ENCODE measurements around the gene C16orf87.

C16orf87 gene

DNA sequence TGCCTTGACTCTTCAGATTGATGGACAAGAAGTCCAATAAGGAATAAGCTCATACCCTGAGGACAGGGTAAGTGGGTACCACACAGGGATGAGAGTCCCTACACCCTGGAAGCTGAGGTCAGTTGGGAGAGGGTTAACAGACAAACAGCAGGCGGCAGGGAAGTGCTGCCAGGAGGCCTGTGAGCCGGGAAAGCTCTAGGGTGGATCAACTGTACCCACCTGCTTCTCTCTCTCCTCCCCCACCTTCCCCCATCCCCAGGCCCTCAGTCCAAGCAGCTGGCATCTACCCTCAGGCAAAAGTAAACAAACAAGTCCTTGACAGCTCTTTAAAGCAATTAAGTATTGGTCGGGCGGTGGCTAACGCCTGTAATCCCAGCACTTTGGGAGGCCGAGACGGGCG, 62.2 kb downstream of the C16orf87 start:
- H2AFZ ChIP-seq (ENCODE audit: low read depth, low read length): no peak overlapping the region
- H3K4me2 ChIP-seq (ENCODE audit: low read length): no peak overlapping the region
- TF ChIP-seq, protein P1, sequence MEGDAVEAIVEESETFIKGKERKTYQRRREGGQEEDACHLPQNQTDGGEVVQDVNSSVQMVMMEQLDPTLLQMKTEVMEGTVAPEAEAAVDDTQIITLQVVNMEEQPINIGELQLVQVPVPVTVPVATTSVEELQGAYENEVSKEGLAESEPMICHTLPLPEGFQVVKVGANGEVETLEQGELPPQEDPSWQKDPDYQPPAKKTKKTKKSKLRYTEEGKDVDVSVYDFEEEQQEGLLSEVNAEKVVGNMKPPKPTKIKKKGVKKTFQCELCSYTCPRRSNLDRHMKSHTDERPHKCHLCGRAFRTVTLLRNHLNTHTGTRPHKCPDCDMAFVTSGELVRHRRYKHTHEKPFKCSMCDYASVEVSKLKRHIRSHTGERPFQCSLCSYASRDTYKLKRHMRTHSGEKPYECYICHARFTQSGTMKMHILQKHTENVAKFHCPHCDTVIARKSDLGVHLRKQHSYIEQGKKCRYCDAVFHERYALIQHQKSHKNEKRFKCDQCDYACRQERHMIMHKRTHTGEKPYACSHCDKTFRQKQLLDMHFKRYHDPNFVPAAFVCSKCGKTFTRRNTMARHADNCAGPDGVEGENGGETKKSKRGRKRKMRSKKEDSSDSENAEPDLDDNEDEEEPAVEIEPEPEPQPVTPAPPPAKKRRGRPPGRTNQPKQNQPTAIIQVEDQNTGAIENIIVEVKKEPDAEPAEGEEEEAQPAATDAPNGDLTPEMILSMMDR (IDR thresholded peaks at IDR 0.05; ENCODE audit: low read depth, low read length): no peak
- TF ChIP-seq EZH2phosphoT487 (IDR thresholded peaks at IDR 0.05; ENCODE audit: low read depth): no peak
- no peaks in the 10 kb centered on the region for H3K9me3 ChIP-seq (ENCODE audit: insufficient read depth, low read length)
- no peaks in the 10 kb centered on the region for H4K20me1 ChIP-seq (ENCODE audit: insufficient read depth, low read length)
- no peak overlapping the region for H3K9ac ChIP-seq (ENCODE audit: low read length)
- H3K27ac ChIP-seq (ENCODE audit: low read length): no peak overlapping the region
- no peaks in the 10 kb centered on the region for H3K79me2 ChIP-seq (ENCODE audit: low read length)
- H3K36me3 ChIP-seq (replicated peaks; ENCODE audit: low read depth, low read length): no peaks in the 10 kb centered on the region
- H3K4me1 ChIP-seq (ENCODE audit: low read length): peaks cover 5% of the 10 kb centered on the region
- H3K4me3 ChIP-seq (ENCODE audit: low read length): no peak overlapping the region
- H3K27me3 ChIP-seq (ENCODE audit: low read depth, low read length): no peaks in the 10 kb centered on the region

DNA sequence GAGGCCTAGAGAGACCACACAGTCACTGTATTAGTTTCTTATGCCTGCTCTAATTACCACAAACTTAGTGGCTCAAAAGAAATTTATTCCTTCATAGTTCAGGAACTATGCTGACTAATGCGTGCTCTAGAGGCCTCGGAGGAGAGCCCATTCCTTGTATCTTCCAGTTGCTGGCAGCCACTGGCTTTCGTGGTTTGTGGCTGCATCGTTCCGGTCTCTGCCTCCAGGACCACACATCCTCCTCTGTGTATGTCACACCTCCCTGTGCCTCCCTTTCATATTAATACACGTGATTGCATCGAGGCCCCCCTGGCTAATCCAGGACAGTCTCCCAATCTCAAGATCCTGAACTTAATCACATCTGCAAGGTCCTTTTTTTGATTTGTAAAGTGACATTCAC, 65.9 kb downstream of the C16orf87 start:
- peaks cover 5% of the 10 kb centered on the region for H3K4me1 ChIP-seq (ENCODE audit: low read length)
- H3K27ac ChIP-seq (ENCODE audit: low read length): no peak overlapping the region
- H3K9ac ChIP-seq (ENCODE audit: low read length): no peak overlapping the region
- no peaks in the 10 kb centered on the region for H3K27me3 ChIP-seq (ENCODE audit: low read depth, low read length)
- H3K4me3 ChIP-seq (ENCODE audit: low read length): no peak overlapping the region
- H3K9me3 ChIP-seq (ENCODE audit: insufficient read depth, low read length): no peaks in the 10 kb centered on the region
- TF ChIP-seq, protein P1 (IDR thresholded peaks at IDR 0.05; ENCODE audit: low read depth, low read length): no peak
- no peak for TF ChIP-seq EZH2phosphoT487 (IDR thresholded peaks at IDR 0.05; ENCODE audit: low read depth)
- no peaks in the 10 kb centered on the region for H4K20me1 ChIP-seq (ENCODE audit: insufficient read depth, low read length)
- H3K79me2 ChIP-seq (ENCODE audit: low read length): no peaks in the 10 kb centered on the region
- H3K36me3 ChIP-seq (replicated peaks; ENCODE audit: low read depth, low read length): no peaks in the 10 kb centered on the region
- no peak overlapping the region for H2AFZ ChIP-seq (ENCODE audit: low read depth, low read length)
- H3K4me2 ChIP-seq (ENCODE audit: low read length): no peak overlapping the region

DNA sequence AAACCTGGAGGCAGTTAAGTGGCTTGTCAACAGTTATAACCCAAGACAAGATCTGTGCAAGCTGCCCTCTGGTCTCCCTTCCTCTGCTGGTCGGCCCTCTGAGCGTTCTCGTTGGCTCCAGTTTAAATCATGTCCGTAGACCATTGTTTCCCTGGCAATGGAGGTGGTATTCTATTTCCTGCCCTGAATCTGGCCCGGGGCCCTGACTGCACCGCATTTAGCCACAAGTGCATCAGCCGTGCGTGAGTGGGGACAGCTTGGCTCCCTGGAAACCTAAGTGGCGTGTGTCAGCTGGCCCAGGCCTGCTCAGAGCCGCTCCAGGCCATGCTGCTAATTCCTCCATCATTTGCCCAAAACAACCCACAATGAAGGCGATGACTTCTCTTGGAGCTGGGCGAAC, 67.8 kb downstream of the C16orf87 start:
- H3K27ac ChIP-seq (ENCODE audit: low read length): no peak overlapping the region
- H3K9me3 ChIP-seq (ENCODE audit: insufficient read depth, low read length): no peaks in the 10 kb centered on the region
- H3K36me3 ChIP-seq (replicated peaks; ENCODE audit: low read depth, low read length): no peaks in the 10 kb centered on the region
- 0 out of 2 replicates have a peak, but pooled peaks cover 3% of the 10 kb centered on the region for H3K27me3 ChIP-seq (ENCODE audit: low read depth, low read length)
- TF ChIP-seq, protein P1 (IDR thresholded peaks at IDR 0.05; ENCODE audit: low read depth, low read length): no peak
- TF ChIP-seq EZH2phosphoT487 (IDR thresholded peaks at IDR 0.05; ENCODE audit: low read depth): no peak
- no peaks in the 10 kb centered on the region for H4K20me1 ChIP-seq (ENCODE audit: insufficient read depth, low read length)
- no peak overlapping the region for H3K4me3 ChIP-seq (ENCODE audit: low read length)
- H3K4me2 ChIP-seq (ENCODE audit: low read length): no peak overlapping the region
- H3K4me1 ChIP-seq (ENCODE audit: low read length): peaks cover 5% of the 10 kb centered on the region
- H2AFZ ChIP-seq (ENCODE audit: low read depth, low read length): no peak overlapping the region
- H3K79me2 ChIP-seq (ENCODE audit: low read length): no peaks in the 10 kb centered on the region
- no peak overlapping the region for H3K9ac ChIP-seq (ENCODE audit: low read length)

DNA sequence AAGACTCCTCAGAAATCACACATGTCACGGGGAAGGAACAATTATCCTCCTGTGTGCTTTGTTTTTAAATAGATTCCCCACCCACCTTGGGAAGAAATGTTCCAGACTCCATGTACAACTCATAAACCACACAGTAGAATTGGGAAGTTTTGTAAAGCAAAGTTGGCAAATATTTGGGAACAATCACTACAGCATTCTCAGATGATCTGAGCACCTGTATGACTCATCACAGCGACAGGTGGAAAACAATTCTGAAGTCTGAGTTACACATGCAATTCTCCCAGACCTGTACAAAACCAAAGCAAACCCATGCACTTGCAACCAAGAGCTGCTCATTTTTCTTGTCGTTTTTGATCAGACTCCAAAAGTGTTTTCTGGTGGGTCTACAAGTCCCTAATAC, 68.4 kb downstream of the C16orf87 start:
- Histone ChIP-seq H3K4me3 (ENCODE audit: low read length) (no peak overlapping the region), H3K4me1 (ENCODE audit: low read length) (peaks cover 5% of the 10 kb centered on the region), H3K27me3 (ENCODE audit: low read depth, low read length) (0 out of 2 replicates have a peak, but pooled peaks cover 3% of the 10 kb centered on the region), H2AFZ (ENCODE audit: low read depth, low read length) (no peak overlapping the region), H3K4me2 (ENCODE audit: low read length) (no peak overlapping the region), H4K20me1 (ENCODE audit: insufficient read depth, low read length) (no peaks in the 10 kb centered on the region), H3K36me3 (replicated peaks; ENCODE audit: low read depth, low read length) (no peaks in the 10 kb centered on the region), H3K9me3 (ENCODE audit: insufficient read depth, low read length) (no peaks in the 10 kb centered on the region), H3K27ac (ENCODE audit: low read length) (no peak overlapping the region), H3K9ac (ENCODE audit: low read length) (no peak overlapping the region), H3K79me2 (ENCODE audit: low read length) (no peaks in the 10 kb centered on the region)
- TF ChIP-seq, protein P1 (IDR thresholded peaks at IDR 0.05; ENCODE audit: low read depth, low read length): no peak
- TF ChIP-seq EZH2phosphoT487 (IDR thresholded peaks at IDR 0.05; ENCODE audit: low read depth): no peak
